SK-N-SH (cell line): Measurements from ENCODE around the gene UBE2R2. TPM values are rescaled to one million over a fixed set of nuclear protein-coding genes. Genes with fewer than 3 reads are reported as not detected.

Experiments used
- CTCF ChIA-PET: fragments of 300-600, 350-600 bp; formaldehyde crosslinking; extraction: SDS; loops from one replicate; lab custom pipeline; 2021; lab: Yijun Ruan, JAX
- POLR2A ChIA-PET: fragments of 350-600 bp; sonication (Branson Sonifier 250); formaldehyde crosslinking; extraction: SDS; loops from one replicate; lab custom pipeline; 2020; ENCODE audit warnings: antibody characterized with exemption, inconsistent platforms; lab: Yijun Ruan, JAX
- DNase-seq: peaks from one replicate; pipeline ENCODE4 v3.0.0; 2012
- H2AFZ ChIP-seq: fragments of 200-600 bp; sonication (generic); 2 replicates; pipeline ENCODE4 v1.8.1; 2016; ENCODE audit warnings: antibody characterized with exemption, mild to moderate bottlenecking, low read depth
- H3F3A ChIP-seq: fragments of 200-600 bp; sonication (generic); replicated peaks from 2 replicates; pipeline ENCODE3; 2016; ENCODE audit warnings: antibody characterized with exemption, mild to moderate bottlenecking; ENCODE audit not compliant: insufficient read depth
- H3K27ac ChIP-seq, 2 experiments: fragments of 200-500 bp in 1 of 2; fragments of 200-600 bp in 1 of 2; sonication (Bioruptor generic) in 1 of 2; sonication (generic), shearing (Covaris generic) in 1 of 2; 2 replicates each; pipeline versions ENCODE4 v1.5.1 to v1.6.1; 2014 to 2016; ENCODE audit warnings: low read depth in 2 of 2, inconsistent platforms in 1 of 2, low read length in 1 of 2, mild to moderate bottlenecking in 1 of 2, mixed read lengths in 1 of 2
- H3K27me3 ChIP-seq: fragments of 200-600 bp; sonication (generic), shearing (Covaris generic); 2 replicates; pipeline ENCODE4 v1.6.1; 2016; ENCODE audit warnings: mixed run types; ENCODE audit not compliant: insufficient read depth
- H3K36me3 ChIP-seq, 2 experiments: fragments of 200-500 bp in 1 of 2; fragments of 200-600 bp in 1 of 2; sonication (Bioruptor generic) in 1 of 2; sonication (generic) in 1 of 2; replicated peaks in 1 of 2; 2 replicates each; pipeline versions ENCODE3 to v1.5.1; 2014 to 2016; ENCODE audit warnings: low read length in 1 of 2, mild to moderate bottlenecking in 1 of 2; ENCODE audit not compliant: insufficient read depth in 2 of 2, control insufficient read depth in 1 of 2
- H3K4me1 ChIP-seq, 2 experiments: fragments of 200-500 bp in 1 of 2; fragments of 200-600 bp in 1 of 2; sonication (Bioruptor generic) in 1 of 2; sonication (generic), shearing (Covaris generic) in 1 of 2; 2 replicates each; pipeline versions ENCODE4 v1.5.1 to v1.6.1; 2014 to 2016; ENCODE audit warnings: low read depth in 1 of 2, low read length in 1 of 2, mixed run types in 1 of 2; ENCODE audit not compliant: insufficient read depth in 2 of 2, control insufficient read depth in 1 of 2
- H3K4me2 ChIP-seq: fragments of 200-600 bp; sonication (generic), shearing (Covaris generic); 2 replicates; pipeline ENCODE4 v1.6.1; 2017; ENCODE audit warnings: mixed run types
- H3K4me3 ChIP-seq, 2 experiments: fragments of 200-500 bp in 1 of 2; fragments of 200-600 bp in 1 of 2; sonication (Bioruptor generic) in 1 of 2; sonication (generic), shearing (Covaris generic) in 1 of 2; 2 replicates each; pipeline versions ENCODE4 v1.5.1 to v1.8.1; 2014 to 2016; ENCODE audit warnings: low read depth in 2 of 2, inconsistent platforms in 1 of 2, low read length in 1 of 2, mild to moderate bottlenecking in 1 of 2, mixed read lengths in 1 of 2, moderate library complexity in 1 of 2
- H3K79me2 ChIP-seq: fragments of 200-600 bp; sonication (generic); 2 replicates; pipeline ENCODE4 v1.8.1; 2017; ENCODE audit warnings: mild to moderate bottlenecking; ENCODE audit not compliant: insufficient read depth
- H3K9ac ChIP-seq: fragments of 200-600 bp; sonication (generic); 2 replicates; pipeline ENCODE4 v1.6.1; 2017; ENCODE audit warnings: mixed run types
- H3K9me2 ChIP-seq: fragments of 200-600 bp; sonication (generic); 2 replicates; pipeline ENCODE4 v1.6.1; 2017; ENCODE audit warnings: mixed run types
- H3K9me3 ChIP-seq: fragments of 200-600 bp; sonication (generic); 2 replicates; pipeline ENCODE4 v1.6.1; 2017; ENCODE audit warnings: mixed run types, mild to moderate bottlenecking, moderate library complexity
- H4K20me1 ChIP-seq: fragments of 200-600 bp; sonication (generic); 2 replicates; pipeline ENCODE4 v1.6.1; 2017; ENCODE audit warnings: mild to moderate bottlenecking, mixed run types; ENCODE audit not compliant: insufficient read depth
- EP300 ChIP-seq, 2 experiments: IDR thresholded peaks; 2 replicates each; pipeline versions ENCODE4 v1.4.0 to v1.6.1; 2012; ENCODE audit warnings: borderline replicate concordance in 1 of 2, low read depth in 1 of 2, low read length in 1 of 2
- EZH2phosphoT487 ChIP-seq: fragments of 200-600 bp; sonication (generic); IDR thresholded peaks from 2 replicates; pipeline ENCODE4 v1.6.1; 2017; ENCODE audit warnings: low read depth, mixed run types, mild to moderate bottlenecking, antibody characterized with exemption, moderate library complexity, borderline replicate concordance
- FOSL2 ChIP-seq: IDR thresholded peaks from 2 replicates; pipeline ENCODE4 v1.4.0; 2012; ENCODE audit warnings: low read depth, mild to moderate bottlenecking, moderate library complexity, borderline replicate concordance
- FOXJ3 ChIP-seq: sonication (generic); formaldehyde crosslinking; IDR thresholded peaks from 2 replicates; pipeline ENCODE4 v1.5.1; 2020; ENCODE audit warnings: mild to moderate bottlenecking, missing genetic modification reagents
- GATA2 ChIP-seq: sonication (generic); formaldehyde crosslinking; IDR thresholded peaks from 2 replicates; pipeline ENCODE4 v1.5.0; 2020; ENCODE audit warnings: mild to moderate bottlenecking, missing genetic modification reagents
- NFIC ChIP-seq: IDR thresholded peaks from 2 replicates; pipeline ENCODE4 v1.4.0; 2012; ENCODE audit warnings: borderline replicate concordance
- NRF1 ChIP-seq: IDR thresholded peaks from 2 replicates; pipeline ENCODE4 v1.6.1; 2012; ENCODE audit warnings: low read depth, mild to moderate bottlenecking, low read length
- RAD21 ChIP-seq: IDR thresholded peaks from 2 replicates; pipeline ENCODE4 v1.6.1; 2012; ENCODE audit warnings: mild to moderate bottlenecking, low read length
- RCOR1 ChIP-seq: fragments of 150-350 bp; IDR thresholded peaks from 2 replicates; pipeline ENCODE4 v1.6.1; 2017; ENCODE audit warnings: antibody characterized with exemption, low read length
- RXRA ChIP-seq: IDR thresholded peaks from 2 replicates; pipeline ENCODE4 v1.4.0; 2012; ENCODE audit warnings: low read depth, mild to moderate bottlenecking, borderline replicate concordance
- TCF12 ChIP-seq: IDR thresholded peaks from 2 replicates; pipeline ENCODE4 v1.4.0; 2012
- TEAD4 ChIP-seq: IDR thresholded peaks from 2 replicates; pipeline ENCODE4 v1.4.0; 2012; ENCODE audit warnings: mild to moderate bottlenecking, borderline replicate concordance; ENCODE audit not compliant: insufficient read depth
- WGBS: methylation state at CpG from one replicate; pipeline ENCODE4 v1.1.6; 2017; ENCODE audit warnings: low lambda C conversion rate; 5-methylcytosine and 5-hydroxymethylcytosine counted together
- polyA plus RNA-seq, 3 experiments: library from polyadenylated mRNA; depleted of rRNA; stranded (reverse); fragments of >200 nt; gene quantifications; 2 replicates each; pipeline ENCODE4 v1.2.3, GENCODE V29; 2012
- TF ChIP-seq, protein P1 (sequence below): IDR thresholded peaks from 2 replicates; pipeline ENCODE4 v1.4.0; 2012; ENCODE audit warnings: low read depth
- TF ChIP-seq, protein P2 (sequence below): IDR thresholded peaks from 2 replicates; pipeline ENCODE4 v1.6.1; 2012; ENCODE audit warnings: mild to moderate bottlenecking, low read depth, low read length, moderate library complexity

UBE2R2 gene
- polyA plus RNA-seq, 1 of the 3 experiments (the other 2 are of a cell fraction): 19.7 TPM

DNA sequence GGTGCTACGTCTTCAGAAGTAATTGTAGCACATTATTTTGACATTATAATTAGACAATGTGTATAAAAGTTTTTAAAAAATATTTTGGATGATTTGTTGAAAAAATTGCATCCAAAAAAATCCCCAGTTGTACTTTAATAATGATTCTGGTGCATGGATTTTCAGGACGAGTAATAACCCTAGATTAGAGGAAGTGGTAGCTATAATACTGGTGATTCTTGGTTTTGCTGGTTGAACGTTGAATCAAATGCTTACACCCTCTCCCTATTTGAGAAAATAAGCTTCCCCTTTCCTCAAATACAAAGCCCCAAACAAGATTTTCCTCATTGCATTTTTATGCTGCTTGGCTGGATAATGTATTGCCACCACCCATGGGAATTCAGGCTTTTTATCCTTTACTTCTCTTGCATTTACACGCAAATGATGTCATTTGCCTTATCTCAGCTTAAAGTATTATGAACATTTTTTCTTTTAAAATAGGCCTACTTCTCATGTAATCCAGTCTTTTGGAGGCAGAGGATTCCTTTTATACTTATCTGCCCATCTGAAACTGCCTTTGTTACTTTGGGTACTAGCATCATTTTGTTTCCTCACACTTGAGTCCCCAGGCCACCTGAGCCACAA, 86.3 kb downstream of the UBE2R2 start:
- no peaks in the 10 kb centered on the region for H3K9me3 ChIP-seq
- peaks cover 15 to 59% of the 10 kb centered on the region in 2 experiments for H3K36me3 ChIP-seq
- TF ChIP-seq RAD21 (no peak), TCF12 (no peak), FOXJ3 (no peak), RXRA (no peak), RCOR1 (no peak), TEAD4 (no peak), FOSL2 (no peak), EP300 (IDR thresholded peaks at IDR 0.05; ENCODE audit: borderline replicate concordance in 1 of 2, low read depth in 1 of 2, low read length in 1 of 2) (no peak), GATA2 (CRISPR knock-in tag) (no peak), NFIC (no peak)
- TF ChIP-seq, protein P1, sequence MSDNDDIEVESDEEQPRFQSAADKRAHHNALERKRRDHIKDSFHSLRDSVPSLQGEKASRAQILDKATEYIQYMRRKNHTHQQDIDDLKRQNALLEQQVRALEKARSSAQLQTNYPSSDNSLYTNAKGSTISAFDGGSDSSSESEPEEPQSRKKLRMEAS: no peak
- TF ChIP-seq, protein P2, sequence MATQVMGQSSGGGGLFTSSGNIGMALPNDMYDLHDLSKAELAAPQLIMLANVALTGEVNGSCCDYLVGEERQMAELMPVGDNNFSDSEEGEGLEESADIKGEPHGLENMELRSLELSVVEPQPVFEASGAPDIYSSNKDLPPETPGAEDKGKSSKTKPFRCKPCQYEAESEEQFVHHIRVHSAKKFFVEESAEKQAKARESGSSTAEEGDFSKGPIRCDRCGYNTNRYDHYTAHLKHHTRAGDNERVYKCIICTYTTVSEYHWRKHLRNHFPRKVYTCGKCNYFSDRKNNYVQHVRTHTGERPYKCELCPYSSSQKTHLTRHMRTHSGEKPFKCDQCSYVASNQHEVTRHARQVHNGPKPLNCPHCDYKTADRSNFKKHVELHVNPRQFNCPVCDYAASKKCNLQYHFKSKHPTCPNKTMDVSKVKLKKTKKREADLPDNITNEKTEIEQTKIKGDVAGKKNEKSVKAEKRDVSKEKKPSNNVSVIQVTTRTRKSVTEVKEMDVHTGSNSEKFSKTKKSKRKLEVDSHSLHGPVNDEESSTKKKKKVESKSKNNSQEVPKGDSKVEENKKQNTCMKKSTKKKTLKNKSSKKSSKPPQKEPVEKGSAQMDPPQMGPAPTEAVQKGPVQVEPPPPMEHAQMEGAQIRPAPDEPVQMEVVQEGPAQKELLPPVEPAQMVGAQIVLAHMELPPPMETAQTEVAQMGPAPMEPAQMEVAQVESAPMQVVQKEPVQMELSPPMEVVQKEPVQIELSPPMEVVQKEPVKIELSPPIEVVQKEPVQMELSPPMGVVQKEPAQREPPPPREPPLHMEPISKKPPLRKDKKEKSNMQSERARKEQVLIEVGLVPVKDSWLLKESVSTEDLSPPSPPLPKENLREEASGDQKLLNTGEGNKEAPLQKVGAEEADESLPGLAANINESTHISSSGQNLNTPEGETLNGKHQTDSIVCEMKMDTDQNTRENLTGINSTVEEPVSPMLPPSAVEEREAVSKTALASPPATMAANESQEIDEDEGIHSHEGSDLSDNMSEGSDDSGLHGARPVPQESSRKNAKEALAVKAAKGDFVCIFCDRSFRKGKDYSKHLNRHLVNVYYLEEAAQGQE: no peak
- POLR2A ChIA-PET: interaction anchor here (0.6 kb wide), 1 partner anchor 90 kb away, joined by 4 read pairs; no protein-coding TSS in a partner anchor
- no peak overlapping the region for H3K9ac ChIP-seq
- DNase-seq: no peak
- no peak overlapping the region for H3K4me2 ChIP-seq
- no peaks in the 10 kb centered on the region for H3K27me3 ChIP-seq
- no peak overlapping the region for H3K4me3 ChIP-seq
- H3K79me2 ChIP-seq: peaks cover 98% of the 10 kb centered on the region
- no peaks in the 10 kb centered on the region for H3K9me2 ChIP-seq
- WGBS: 89% methylated on average over 4 of the region's 4 CpGs
- CTCF ChIA-PET: interaction anchor here (1.1 to 1.6 kb wide), 3 partner anchors 11 to 19 kb away, joined by 3 to 4 read pairs (median 3); no protein-coding TSS in a partner anchor
- H3K4me1 ChIP-seq: no peaks in the 10 kb centered on the region
- peaks cover 12% of the 10 kb centered on the region for H3F3A ChIP-seq
- no peak overlapping the region for H2AFZ ChIP-seq
- peaks cover 63% of the 10 kb centered on the region for H4K20me1 ChIP-seq
- H3K27ac ChIP-seq: no peak overlapping the region

DNA sequence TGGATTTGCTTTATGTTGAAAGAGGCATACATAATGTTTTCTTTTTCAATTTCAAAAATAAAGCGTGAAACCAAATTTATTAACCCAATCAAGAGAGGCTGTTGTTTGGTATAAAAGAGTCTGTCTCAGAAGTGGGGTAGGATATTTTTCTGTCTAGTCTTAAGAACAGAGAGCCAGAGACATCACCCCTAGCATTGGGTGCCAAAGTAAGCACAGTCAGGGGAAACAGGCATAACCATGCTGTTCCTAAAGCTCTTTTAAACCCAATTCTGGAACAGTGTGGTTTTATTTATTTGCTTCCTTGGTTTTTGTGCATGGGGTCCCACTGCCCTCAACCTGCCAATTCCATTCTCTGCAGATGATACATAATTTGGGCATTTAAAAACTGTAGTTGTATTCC, 88.2 kb downstream of the UBE2R2 start:
- no peak overlapping the region for H3K9ac ChIP-seq
- CTCF ChIA-PET: interaction anchor here (1.1 to 2.8 kb wide), 2 partner anchors 12 to 19 kb away, joined by 4 to 8 read pairs; no protein-coding TSS in a partner anchor
- DNase-seq: no peak
- no peak overlapping the region for H3K27ac ChIP-seq
- no peak overlapping the region for H3K4me3 ChIP-seq
- H4K20me1 ChIP-seq: peaks cover 75% of the 10 kb centered on the region
- H3K9me3 ChIP-seq: no peaks in the 10 kb centered on the region
- no peak overlapping the region for H2AFZ ChIP-seq
- H3K4me1 ChIP-seq: no peaks in the 10 kb centered on the region
- no peaks in the 10 kb centered on the region for H3K27me3 ChIP-seq
- TF ChIP-seq NRF1 (no peak), RCOR1 (no peak), NFIC (no peak), EP300 (IDR thresholded peaks at IDR 0.05; ENCODE audit: borderline replicate concordance in 1 of 2, low read depth in 1 of 2, low read length in 1 of 2) (no peak), EZH2phosphoT487 (no peak)
- WGBS: 94% methylated on average over 1 of the region's 1 CpG
- peaks cover 98% of the 10 kb centered on the region for H3K79me2 ChIP-seq
- H3F3A ChIP-seq: peaks cover 6% of the 10 kb centered on the region
- H3K36me3 ChIP-seq: peaks cover 10 to 44% of the 10 kb centered on the region in 2 experiments
- POLR2A ChIA-PET: no interaction called here
- H3K4me2 ChIP-seq: no peak overlapping the region
- no peaks in the 10 kb centered on the region for H3K9me2 ChIP-seq
